Suprapubic skin (tissue), 4 donors: ENCODE results near the gene CAPNS2. TPM values are rescaled to one million over a fixed set of nuclear protein-coding genes. Genes with fewer than 3 reads are reported as not detected.

ENCODE experiments used
- DNase-seq, 2 donors: peaks; one replicate each; pipeline ENCODE4 v3.0.0-alpha.2; 2019; ENCODE audit warnings: low spot score in 2 of 2
- H3K27ac ChIP-seq: fragments of 200-600 bp; sonication (generic); one replicate; pipeline ENCODE4 v1.5.1; 2019
- H3K27me3 ChIP-seq: fragments of 200-600 bp; sonication (generic); one replicate; pipeline ENCODE4 v1.5.1; 2019
- H3K36me3 ChIP-seq: fragments of 200-600 bp; sonication (generic); one replicate; pipeline ENCODE4 v1.5.1; 2019
- H3K4me1 ChIP-seq: fragments of 200-600 bp; sonication (generic); one replicate; pipeline ENCODE4 v1.5.1; 2019
- H3K4me3 ChIP-seq: fragments of 200-600 bp; sonication (generic); one replicate; pipeline ENCODE4 v1.5.1; 2019; ENCODE audit warnings: mild to moderate bottlenecking
- H3K9me3 ChIP-seq: fragments of 200-600 bp; sonication (generic); one replicate; pipeline ENCODE4 v1.5.1; 2019
- CTCF ChIP-seq, 2 donors: fragments of 200-600 bp in 1 of 2; fragments of 450-650 bp in 1 of 2; sonication (generic) in 1 of 2; IDR thresholded peaks; one replicate each; pipeline ENCODE4 v1.5.1; 2016 to 2019; ENCODE audit warnings: antibody characterized with exemption in 2 of 2, mild to moderate bottlenecking in 1 of 2, moderate library complexity in 1 of 2
- EP300 ChIP-seq: sonication (generic); formaldehyde crosslinking; IDR thresholded peaks from one replicate; pipeline ENCODE4 v1.6.1; 2017; ENCODE audit warnings: antibody characterized with exemption
- POLR2A ChIP-seq, 2 donors: fragments of 450-650 bp; IDR thresholded peaks; one replicate each; pipeline ENCODE4 v1.6.1; 2017; ENCODE audit warnings: antibody characterized with exemption in 2 of 2, mild to moderate bottlenecking in 2 of 2, moderate library complexity in 2 of 2
- POLR2AphosphoS5 ChIP-seq, 3 donors: sonication (generic); formaldehyde crosslinking; IDR thresholded peaks; one replicate each; pipeline ENCODE4 v1.6.1; 2017; ENCODE audit warnings: antibody characterized with exemption in 3 of 3
- WGBS: methylation state at CpG from one replicate; pipeline ENCODE4 v1.1.5; 2018; 5-methylcytosine and 5-hydroxymethylcytosine counted together
- total RNA-seq, 4 donors: library from RNA; depleted of rRNA; stranded (reverse); fragments of >200 nt; gene quantifications; one replicate each; pipeline ENCODE4 v1.1.0, GENCODE V29; 2016

The CAPNS2 gene
- total RNA-seq, 4 donors from 2014 or later, result 101 to 177 (median 170) TPM

GRCh38 chr16:55571191-55571897, 4.9 kb downstream of the CAPNS2 start:
- no peak for DNase-seq
- Histone ChIP-seq H3K27me3 (no peaks in the 10 kb centered on the region), H3K27ac (no peak overlapping the region), H3K4me3 (no peak overlapping the region), H3K9me3 (no peaks in the 10 kb centered on the region), H3K4me1 (peaks cover 38% of the 10 kb centered on the region), H3K36me3 (peaks cover under 1% of the 10 kb centered on the region)
- TF ChIP-seq CTCF (IDR thresholded peaks at IDR 0.05) (no peak), POLR2AphosphoS5 (IDR thresholded peaks at IDR 0.05) (no peak), EP300 (no peak), POLR2A (IDR thresholded peaks at IDR 0.05) (no peak)
- WGBS, result 68% methylated on average over 1 of the region's 1 CpG

- no peak for TF ChIP-seq CTCF (IDR thresholded peaks at IDR 0.05)
- no peak for DNase-seq
- no peaks in the 10 kb centered on the region for H3K27me3 ChIP-seq
- H3K9me3 ChIP-seq, result no peaks in the 10 kb centered on the region
- H3K4me1 ChIP-seq, result peaks cover 38% of the 10 kb centered on the region
- H3K4me3 ChIP-seq, result no peak overlapping the region
- WGBS, result 68% methylated on average over 4 of the region's 4 CpGs
- peaks cover 5% of the 10 kb centered on the region for H3K36me3 ChIP-seq
- H3K27ac ChIP-seq, result no peak overlapping the region
Observed at GRCh38 chr16:55572439-55572838, 6.0 kb downstream of the CAPNS2 start.

- no peaks in the 10 kb centered on the region for H3K9me3 ChIP-seq
- peaks cover 20% of the 10 kb centered on the region for H3K4me1 ChIP-seq
- H3K27ac ChIP-seq, result no peak overlapping the region
- H3K4me3 ChIP-seq, result no peak overlapping the region
- 69% methylated on average over 2 of the region's 2 CpGs for WGBS
- H3K36me3 ChIP-seq, result peaks cover 20% of the 10 kb centered on the region
- TF ChIP-seq POLR2A (IDR thresholded peaks at IDR 0.05) (no peak), CTCF (IDR thresholded peaks at IDR 0.05) (no peak), POLR2AphosphoS5 (IDR thresholded peaks at IDR 0.05) (no peak), EP300 (no peak)
- H3K27me3 ChIP-seq, result no peaks in the 10 kb centered on the region
- DNase-seq, result no peak
Observed at GRCh38 chr16:55574811-55575210, 8.3 kb downstream of the CAPNS2 start.

GRCh38 chr16:55575496-55575895, 9.0 kb downstream of the CAPNS2 start:
- Histone ChIP-seq H3K36me3 (peaks cover 27% of the 10 kb centered on the region), H3K27me3 (no peaks in the 10 kb centered on the region), H3K4me1 (peaks cover 14% of the 10 kb centered on the region), H3K9me3 (no peaks in the 10 kb centered on the region), H3K4me3 (no peak overlapping the region), H3K27ac (no peak overlapping the region)
- WGBS, result 67% methylated on average over 1 of the region's 1 CpG
- TF ChIP-seq POLR2AphosphoS5 (IDR thresholded peaks at IDR 0.05) (no peak), CTCF (IDR thresholded peaks at IDR 0.05) (no peak), EP300 (no peak), POLR2A (IDR thresholded peaks at IDR 0.05) (no peak)
- no peak for DNase-seq

- no peak for DNase-seq
- TF ChIP-seq EP300, result no peak
- TF ChIP-seq POLR2A (IDR thresholded peaks at IDR 0.05), result no peak
- no peak for TF ChIP-seq CTCF (IDR thresholded peaks at IDR 0.05)
- TF ChIP-seq POLR2AphosphoS5 (IDR thresholded peaks at IDR 0.05), result no peak
- Histone ChIP-seq H3K4me1 (peaks cover 9% of the 10 kb centered on the region), H3K4me3 (no peak overlapping the region), H3K36me3 (peaks cover 36% of the 10 kb centered on the region), H3K27ac (no peak overlapping the region), H3K27me3 (no peaks in the 10 kb centered on the region), H3K9me3 (no peaks in the 10 kb centered on the region)
- WGBS, result 65% methylated on average over 2 of the region's 2 CpGs
Observed at GRCh38 chr16:55576384-55576783, 9.9 kb downstream of the CAPNS2 start.
